DND-41 (cell line): ENCODE data around the gene WNT3A.

Experiments
- CTCF ChIP-seq: IDR thresholded peaks from 2 replicates; pipeline ENCODE4 v1.5.1; 2012; ENCODE audit warnings: borderline replicate concordance, low read length, moderate library complexity, mild to moderate bottlenecking; ENCODE audit not compliant: poor library complexity, severe bottlenecking; ENCODE audit errors: extremely low read depth
- EZH2 ChIP-seq: IDR thresholded peaks from 3 replicates; pipeline ENCODE4 v1.6.1; 2012; ENCODE audit warnings: borderline replicate concordance, low read depth, mild to moderate bottlenecking, moderate library complexity, low read length, inconsistent platforms; ENCODE audit not compliant: severe bottlenecking

- TF ChIP-seq EZH2 (no peak), CTCF (no peak)
These were observed 7.4 kb downstream of the WNT3A start for GRCh38 chr1:228013935-228014930.
